CD4-positive, alpha-beta T cell treated with Interleukin-1 beta for 1 hour (primary cell): Measurements from ENCODE around the gene FSTL4.
A peak's percentile ranks its signal among the peaks of the same experiment; 100 is the strongest.

ENCODE experiments used
- DNase-seq, 2 donors: peaks; one replicate each; pipeline ENCODE4 v3.0.0-alpha.2; 2020 to 2022

FSTL4 gene

GRCh38 chr5:133610489-133611356 lies 1.6 kb downstream of the FSTL4 start:
- peak; percentile 14 to 20 for DNase-seq

DNA sequence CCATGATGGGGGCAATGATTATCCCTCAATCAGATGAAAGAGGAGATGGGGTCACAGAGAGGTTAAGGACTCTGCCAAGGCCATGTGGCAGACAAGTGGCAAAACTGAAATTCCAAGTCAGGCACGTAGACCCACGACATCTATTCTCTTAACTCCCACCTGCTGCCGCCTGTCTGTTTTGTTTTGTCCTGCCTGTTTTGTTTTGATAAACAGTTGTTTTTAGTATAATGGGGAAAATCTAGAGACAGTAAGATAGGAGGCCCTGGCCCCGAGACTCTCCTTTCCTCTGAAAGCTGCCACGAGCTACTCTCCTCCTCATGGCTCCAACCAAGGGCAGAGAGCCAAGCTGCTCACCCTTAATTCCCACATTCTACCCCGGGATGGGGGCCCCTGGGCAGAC lies 4.9 kb downstream of the FSTL4 start:
- no peak for DNase-seq

- DNase-seq = no peak
Observed at GRCh38 chr5:133606835-133607234, 5.5 kb downstream of the FSTL4 start.

GRCh38 chr5:133605323-133605722 lies 7.0 kb downstream of the FSTL4 start:
- no peak for DNase-seq

DNA sequence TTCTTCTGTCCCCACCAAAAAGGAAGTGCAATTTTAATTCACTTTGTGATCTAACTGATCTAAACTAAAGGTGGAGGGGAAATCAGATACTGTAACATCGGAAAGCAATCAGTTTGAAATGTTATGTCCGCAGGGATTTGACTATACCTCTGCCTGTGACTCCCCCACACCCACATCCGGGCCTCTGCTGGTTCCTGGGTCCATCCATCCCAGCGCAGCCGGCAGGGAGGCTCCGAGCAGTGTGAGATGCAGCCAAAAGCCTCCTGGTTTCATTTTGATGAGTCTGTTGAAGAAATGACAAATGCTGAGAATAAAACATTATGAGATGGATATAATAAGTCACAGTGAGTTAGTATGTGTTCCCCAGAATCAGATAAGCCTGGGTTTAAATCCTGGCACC lies 8.6 kb downstream of the FSTL4 start:
- DNase-seq = no peak

DNA sequence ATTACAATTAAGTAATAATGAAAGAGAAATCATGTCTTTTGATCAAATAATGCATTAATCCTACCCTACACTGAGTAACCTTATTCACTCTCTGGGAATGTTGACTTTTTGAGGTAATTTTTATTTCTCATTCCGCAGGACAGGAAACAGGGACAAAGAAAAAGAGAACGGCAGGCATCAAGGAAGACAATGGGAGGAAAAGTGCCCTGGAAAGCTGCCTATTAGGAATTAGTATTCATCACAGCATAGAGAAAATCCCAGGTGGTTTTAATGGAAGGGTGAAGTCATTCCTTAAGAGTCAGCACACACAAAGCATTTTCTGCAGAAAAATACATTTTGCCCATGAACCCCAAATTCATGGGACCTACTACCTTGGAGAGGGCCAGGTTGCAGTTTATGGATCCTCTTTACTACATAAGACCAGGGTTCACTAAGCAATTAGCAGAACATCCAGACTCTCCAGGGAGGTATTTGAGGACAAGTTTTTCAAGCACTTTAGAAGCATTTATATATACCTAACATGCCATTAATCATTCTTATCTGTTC lies 9.4 kb downstream of the FSTL4 start:
- DNase-seq = no peak

DNA sequence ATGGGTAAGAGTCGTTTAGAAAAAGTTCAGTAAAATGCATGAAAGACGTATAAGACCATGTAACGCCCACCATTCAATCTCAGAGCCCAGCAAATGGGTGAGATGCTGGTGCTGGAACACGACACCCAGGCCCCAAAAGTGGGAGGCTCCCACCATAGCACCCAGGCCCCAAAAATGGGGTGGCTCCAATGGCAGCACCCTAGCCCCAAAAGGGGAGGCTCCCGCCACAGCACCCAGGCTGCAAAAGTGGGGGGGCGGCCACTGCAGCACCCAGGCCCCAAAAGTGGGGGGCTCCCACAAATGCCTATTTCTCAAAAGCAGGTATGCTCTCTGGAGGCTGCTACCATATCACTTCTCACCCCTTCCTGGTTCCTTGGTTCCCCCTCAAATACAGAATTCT lies 12.7 kb downstream of the FSTL4 start:
- DNase-seq = no peak

DNA sequence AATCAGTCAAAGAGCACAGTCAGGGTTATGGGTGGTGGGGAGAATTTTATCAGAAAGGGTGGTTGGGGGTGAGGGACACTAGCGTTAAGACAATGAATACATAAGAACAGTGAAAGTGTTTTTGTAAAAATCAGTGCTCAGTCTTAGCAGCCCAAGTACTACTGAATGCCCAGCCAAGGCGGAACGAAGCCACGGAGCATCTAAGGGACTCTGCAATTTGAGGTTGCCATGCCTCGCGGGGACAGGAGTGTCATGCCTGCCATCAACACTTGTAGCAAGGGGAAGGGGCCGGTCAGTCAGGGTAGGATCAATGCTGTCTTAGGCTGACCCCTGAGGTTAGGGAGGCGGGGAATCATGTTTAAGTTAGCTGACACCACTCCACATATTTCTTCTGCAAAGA lies 13.3 kb downstream of the FSTL4 start:
- DNase-seq = no peak

DNA sequence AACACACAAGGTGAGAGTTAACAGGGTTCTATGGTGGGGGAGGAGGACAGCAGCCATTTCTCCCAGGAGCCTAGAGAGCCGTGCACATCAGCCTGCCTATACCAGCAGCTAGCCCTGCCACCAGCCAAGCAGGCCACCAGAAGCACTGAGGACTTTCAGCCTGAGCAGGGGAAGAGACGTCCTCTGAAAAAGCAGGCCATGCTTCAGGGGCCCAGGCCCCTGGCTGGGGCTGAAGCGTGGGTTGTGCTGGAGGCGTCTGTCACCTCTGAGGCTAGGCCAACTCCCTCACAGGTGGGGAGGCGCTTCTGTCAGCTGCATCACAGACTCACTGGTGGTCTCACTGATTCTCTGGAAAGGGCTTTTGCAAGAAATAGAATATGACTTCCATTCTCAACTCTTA lies 16.3 kb downstream of the FSTL4 start:
- DNase-seq = no peak

DNA sequence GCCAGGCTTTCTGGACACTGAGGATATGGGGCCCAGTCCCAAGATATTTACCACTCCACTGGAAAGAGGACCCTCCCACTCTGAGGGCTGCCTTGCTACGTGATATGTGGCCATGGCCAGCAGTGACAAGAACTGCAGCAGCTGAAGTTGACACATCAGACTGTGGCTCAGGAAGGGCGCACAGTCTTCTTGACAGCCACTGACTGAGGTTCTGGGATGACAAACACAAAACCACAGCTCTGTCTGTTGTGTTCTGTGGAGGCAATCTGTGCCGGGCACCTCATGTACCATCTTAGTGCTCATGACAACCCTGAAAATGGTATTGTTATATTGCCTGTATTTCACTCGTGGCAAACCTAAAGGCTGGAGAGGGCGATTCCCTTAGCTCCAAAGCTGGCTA lies 16.9 kb downstream of the FSTL4 start:
- no peak for DNase-seq

- DNase-seq = no peak
Observed at GRCh38 chr5:133589286-133589685, 23.1 kb downstream of the FSTL4 start.

DNA sequence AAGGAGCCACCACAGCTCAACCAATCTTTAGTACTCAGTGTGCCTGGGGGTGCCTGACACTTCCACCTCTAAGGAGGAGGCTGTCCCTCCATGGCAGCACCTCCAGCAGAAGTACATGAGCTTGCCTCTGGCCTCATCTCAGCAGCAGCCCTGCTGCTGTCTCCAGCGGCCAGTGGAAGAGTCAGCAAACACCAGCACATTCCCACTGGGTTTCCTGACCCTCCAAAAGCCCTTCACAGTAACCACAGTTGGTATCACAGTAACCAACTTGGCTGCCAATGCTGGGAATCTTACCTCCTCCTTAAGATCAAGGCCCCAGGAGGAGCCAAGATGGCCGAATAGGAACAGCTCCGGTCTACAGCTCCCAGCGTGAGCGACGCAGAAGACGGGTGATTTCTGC lies 29.4 kb downstream of the FSTL4 start:
- DNase-seq = no peak

GRCh38 chr5:133581918-133582317 lies 30.4 kb downstream of the FSTL4 start:
- no peak for DNase-seq

DNA sequence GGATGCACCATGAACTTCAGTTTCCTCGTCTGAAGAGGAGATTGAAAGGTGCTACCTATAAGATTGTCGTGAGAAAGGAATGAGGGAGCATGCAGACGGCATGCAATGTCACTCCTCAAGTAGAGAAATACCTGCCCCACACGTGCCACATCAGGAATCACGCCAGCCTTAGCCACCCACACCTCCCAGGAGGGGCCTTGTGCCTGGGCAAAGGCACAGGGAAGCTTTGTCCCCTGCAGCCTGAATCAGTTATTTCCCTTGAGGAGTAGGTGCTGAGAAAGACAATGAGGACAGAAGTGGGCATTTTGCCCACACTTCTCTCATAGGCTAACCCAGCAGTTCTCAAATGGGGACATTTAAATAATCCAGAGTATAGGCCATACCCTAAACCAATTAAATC lies 31.0 kb downstream of the FSTL4 start:
- DNase-seq = no peak

GRCh38 chr5:133580618-133581017 lies 31.7 kb downstream of the FSTL4 start:
- no peak for DNase-seq

- DNase-seq = no peak
Observed at GRCh38 chr5:133579766-133580165, 32.6 kb downstream of the FSTL4 start.

DNA sequence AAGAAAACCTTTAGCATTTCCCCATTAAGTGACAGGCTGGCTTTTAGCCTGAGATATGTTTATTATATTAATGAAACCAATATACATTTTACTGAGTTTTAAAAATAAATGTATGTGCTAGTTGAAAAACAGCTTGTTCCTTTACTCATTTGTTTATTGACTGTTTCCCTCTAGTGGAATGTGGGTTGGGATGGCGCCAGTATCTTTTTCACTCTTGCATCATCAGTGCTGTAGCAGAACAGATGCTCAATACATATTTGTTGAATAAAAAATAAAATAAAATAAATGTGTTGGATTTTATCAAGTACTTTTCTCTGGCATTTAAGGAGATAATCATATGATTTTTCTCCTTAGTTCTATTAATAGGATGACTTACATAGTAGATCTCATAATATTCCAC lies 43.0 kb downstream of the FSTL4 start:
- no peak for DNase-seq

- DNase-seq = no peak
Observed at GRCh38 chr5:133565993-133566392, 46.3 kb downstream of the FSTL4 start.

DNA sequence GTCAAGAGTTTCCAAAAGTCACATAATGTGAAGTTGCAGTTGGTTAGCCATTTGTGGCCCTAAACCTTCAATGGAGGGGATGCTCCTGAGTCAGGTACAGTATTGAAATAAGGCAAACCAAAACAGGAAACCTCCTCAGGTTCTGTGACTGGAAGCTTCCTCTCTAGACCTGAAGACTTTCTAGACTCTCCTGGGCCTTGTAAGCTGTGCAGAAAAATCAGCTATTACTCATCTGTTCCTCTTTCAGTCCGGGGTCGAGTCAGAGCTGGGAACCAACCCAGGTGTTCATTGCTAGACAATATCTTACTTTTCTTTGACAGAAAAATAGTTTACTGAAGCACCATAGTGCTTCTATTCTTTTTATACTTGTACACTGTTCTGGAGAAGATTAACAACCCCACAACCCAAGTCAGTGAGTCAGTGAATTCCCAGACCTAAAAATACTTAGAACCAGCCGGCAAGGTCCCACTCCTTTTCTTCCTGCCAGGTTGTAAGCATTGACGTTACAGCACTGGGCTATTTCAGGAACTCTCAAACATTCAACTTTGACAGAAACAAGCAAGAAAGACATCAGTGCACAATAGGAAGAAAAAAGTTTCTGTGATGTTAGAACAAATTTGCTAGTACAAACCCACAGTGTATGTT lies 47.3 kb downstream of the FSTL4 start:
- DNase-seq = no peak

DNA sequence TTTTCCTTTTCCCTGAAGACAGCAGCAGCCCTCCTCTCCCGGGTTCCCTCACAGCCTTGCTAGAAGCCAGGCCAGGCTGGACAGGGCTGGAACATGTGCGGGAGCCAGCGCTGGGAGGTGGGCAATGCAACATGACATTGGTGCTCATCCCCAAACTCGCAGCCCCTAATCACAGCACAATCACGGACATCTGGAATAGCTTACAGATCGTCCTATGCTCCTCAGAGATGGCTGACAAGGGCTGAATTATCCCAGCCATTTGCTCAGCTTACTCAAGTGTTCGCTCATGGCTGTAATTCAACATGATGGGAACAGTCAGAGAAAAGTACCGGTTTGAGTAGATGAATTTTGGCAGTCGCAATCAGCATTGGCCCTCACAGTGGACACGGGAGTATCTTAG lies 49.8 kb downstream of the FSTL4 start:
- no peak for DNase-seq

- no peak for DNase-seq
Observed at GRCh38 chr5:133559960-133560359, 52.4 kb downstream of the FSTL4 start.

DNA sequence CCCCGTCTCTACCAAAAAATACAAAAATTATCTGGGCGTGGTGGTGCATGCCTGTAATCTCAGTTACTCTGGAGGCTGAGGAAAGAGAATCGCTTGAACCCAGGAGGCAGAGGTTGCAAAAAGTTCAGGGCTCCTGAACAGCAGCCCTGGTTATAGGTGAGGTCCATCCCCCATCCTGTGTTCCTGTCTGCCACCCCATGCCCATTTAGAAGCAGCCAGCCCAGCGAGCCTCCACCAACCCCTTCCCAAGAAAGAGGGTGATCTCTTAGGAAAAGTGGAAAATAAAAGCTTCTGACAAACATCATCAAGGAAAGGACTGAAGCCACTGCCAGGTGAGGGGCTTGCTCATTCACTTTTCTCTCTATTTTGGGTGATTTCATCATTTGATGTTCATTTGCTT lies 55.8 kb downstream of the FSTL4 start:
- DNase-seq = no peak

GRCh38 chr5:133554279-133554678 lies 58.1 kb downstream of the FSTL4 start:
- DNase-seq = no peak

- DNase-seq = peak; percentile 41
Observed at GRCh38 chr5:133552925-133553525, 59.3 kb downstream of the FSTL4 start.
